SK-N-SH treated with all-trans-retinoic acid at 6 μM for 48 hours (cell line): ENCODE measurements around the gene SLC12A8.

Experiments used
- ATAC-seq: fragments of 200-7000 bp; cut with Tn5 transposase; 3 replicates; pipeline ENCODE4 v1.9.1; 2020; ENCODE audit warnings: mild to moderate bottlenecking, moderate library complexity
- ARNTL ChIP-seq: fragments of 450-650 bp; formaldehyde crosslinking; IDR thresholded peaks from 2 replicates; pipeline ENCODE4 v1.5.0; 2020; ENCODE audit warnings: low read depth, mild to moderate bottlenecking, moderate library complexity, borderline replicate concordance
- BACH2 ChIP-seq: fragments of 250-450 bp; sonication (Bioruptor Pico); IDR thresholded peaks from 2 replicates; pipeline ENCODE4 v1.9.0; 2021; ENCODE audit warnings: mild to moderate bottlenecking, borderline replicate concordance
- CSDC2 ChIP-seq: fragments of 250-450 bp; sonication (Bioruptor Pico); IDR thresholded peaks from 2 replicates; pipeline ENCODE4 v1.5.0; 2020; ENCODE audit warnings: mild to moderate bottlenecking, moderate library complexity
- ESRRG ChIP-seq: fragments of 250-450 bp; sonication (Bioruptor Pico); IDR thresholded peaks from 2 replicates; pipeline ENCODE4 v1.6.1; 2021; ENCODE audit warnings: mild to moderate bottlenecking
- GLIS3 ChIP-seq: fragments of 250-450 bp; sonication (Bioruptor Pico); IDR thresholded peaks from 2 replicates; pipeline ENCODE4 v1.5.0; 2020; ENCODE audit warnings: mild to moderate bottlenecking, moderate library complexity
- OSR1 ChIP-seq: fragments of 250-450 bp; sonication (Bioruptor Pico); IDR thresholded peaks from 2 replicates; pipeline ENCODE4 v1.8.0; 2022; ENCODE audit warnings: moderate library complexity, mild to moderate bottlenecking, inconsistent platforms
- PPARA ChIP-seq: fragments of 250-450 bp; sonication (Bioruptor Pico); IDR thresholded peaks from 2 replicates; pipeline ENCODE4 v1.5.0; 2020; ENCODE audit warnings: mild to moderate bottlenecking, borderline replicate concordance
- SNAI2 ChIP-seq: fragments of 250-450 bp; sonication (Bioruptor Pico); IDR thresholded peaks from 2 replicates; pipeline ENCODE4 v1.5.0; 2020; ENCODE audit warnings: mild to moderate bottlenecking, moderate library complexity
- TCF4 ChIP-seq: fragments of 250-450 bp; sonication (Bioruptor Pico); IDR thresholded peaks from 2 replicates; pipeline ENCODE4 v1.8.0; 2021; ENCODE audit warnings: mild to moderate bottlenecking, moderate library complexity, borderline replicate concordance
- TOX ChIP-seq: fragments of 250-450 bp; sonication (Bioruptor Pico); IDR thresholded peaks from 2 replicates; pipeline ENCODE4 v1.8.0; 2021; ENCODE audit warnings: mild to moderate bottlenecking, moderate library complexity, borderline replicate concordance
- ZC3H10 ChIP-seq: fragments of 250-450 bp; sonication (Bioruptor Pico); IDR thresholded peaks from 2 replicates; pipeline ENCODE4 v1.5.1; 2021; ENCODE audit warnings: mild to moderate bottlenecking, moderate library complexity
- ZFP3 ChIP-seq: fragments of 250-450 bp; sonication (Bioruptor Pico); IDR thresholded peaks from 2 replicates; pipeline ENCODE4 v1.5.0; 2020; ENCODE audit warnings: mild to moderate bottlenecking, moderate library complexity
- ZFP30 ChIP-seq: fragments of 450-650 bp; formaldehyde crosslinking; IDR thresholded peaks from 2 replicates; pipeline ENCODE4 v1.5.0; 2022; ENCODE audit warnings: mild to moderate bottlenecking, moderate library complexity
- ZNF565 ChIP-seq: fragments of 450-650 bp; formaldehyde crosslinking; conservative IDR thresholded peaks from 2 replicates; pipeline ENCODE4 v1.5.0; 2020; ENCODE audit warnings: low read depth, mild to moderate bottlenecking, moderate library complexity
- ZNF8 ChIP-seq: fragments of 450-650 bp; formaldehyde crosslinking; IDR thresholded peaks from 2 replicates; pipeline ENCODE4 v1.5.0; 2020; ENCODE audit warnings: mild to moderate bottlenecking, moderate library complexity
- TF ChIP-seq, protein P1 (sequence below): fragments of 250-450 bp; sonication (Bioruptor Pico); IDR thresholded peaks from 2 replicates; pipeline ENCODE4 v1.5.0; 2020; ENCODE audit warnings: mild to moderate bottlenecking, moderate library complexity
- TF ChIP-seq, protein P2 (sequence below): fragments of 250-450 bp; sonication (Bioruptor Pico); IDR thresholded peaks from 2 replicates; pipeline ENCODE4 v1.5.1; 2021; ENCODE audit warnings: mild to moderate bottlenecking, moderate library complexity
- TF ChIP-seq, protein P3 (sequence below): fragments of 250-450 bp; sonication (Bioruptor Pico); IDR thresholded peaks from 2 replicates; pipeline ENCODE4 v1.5.1; 2020; ENCODE audit warnings: low read depth, mild to moderate bottlenecking, moderate library complexity
- TF ChIP-seq, protein P4 (sequence below): fragments of 250-450 bp; sonication (Bioruptor Pico); IDR thresholded peaks from 2 replicates; pipeline ENCODE4 v1.8.0; 2021; ENCODE audit warnings: low read depth, mild to moderate bottlenecking, moderate library complexity, borderline replicate concordance

SLC12A8 gene

DNA sequence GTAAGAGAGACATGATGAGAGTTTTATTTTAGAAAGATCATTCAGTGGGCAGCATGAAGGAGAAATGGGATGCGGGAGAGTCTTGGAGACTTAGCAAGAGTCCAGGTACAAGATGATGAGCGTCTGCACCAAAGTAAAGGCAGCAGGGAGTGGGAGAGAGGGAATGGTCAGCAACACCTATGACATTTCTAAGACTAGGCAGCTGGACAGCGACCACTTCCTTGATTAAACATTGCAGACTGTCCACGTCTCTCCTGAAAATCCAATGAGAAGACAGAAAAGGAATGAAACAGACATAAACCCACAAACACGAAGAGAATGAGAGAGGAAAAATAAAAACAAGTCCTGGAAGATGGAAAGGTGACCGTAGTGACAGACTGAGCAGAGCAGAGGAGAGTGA lies 110.1 kb downstream of the SLC12A8 start:
- TF ChIP-seq TOX (CRISPR knock-in tag) = no peak
- TF ChIP-seq, all 23 proteins: peak for 0
- no peak for ATAC-seq

DNA sequence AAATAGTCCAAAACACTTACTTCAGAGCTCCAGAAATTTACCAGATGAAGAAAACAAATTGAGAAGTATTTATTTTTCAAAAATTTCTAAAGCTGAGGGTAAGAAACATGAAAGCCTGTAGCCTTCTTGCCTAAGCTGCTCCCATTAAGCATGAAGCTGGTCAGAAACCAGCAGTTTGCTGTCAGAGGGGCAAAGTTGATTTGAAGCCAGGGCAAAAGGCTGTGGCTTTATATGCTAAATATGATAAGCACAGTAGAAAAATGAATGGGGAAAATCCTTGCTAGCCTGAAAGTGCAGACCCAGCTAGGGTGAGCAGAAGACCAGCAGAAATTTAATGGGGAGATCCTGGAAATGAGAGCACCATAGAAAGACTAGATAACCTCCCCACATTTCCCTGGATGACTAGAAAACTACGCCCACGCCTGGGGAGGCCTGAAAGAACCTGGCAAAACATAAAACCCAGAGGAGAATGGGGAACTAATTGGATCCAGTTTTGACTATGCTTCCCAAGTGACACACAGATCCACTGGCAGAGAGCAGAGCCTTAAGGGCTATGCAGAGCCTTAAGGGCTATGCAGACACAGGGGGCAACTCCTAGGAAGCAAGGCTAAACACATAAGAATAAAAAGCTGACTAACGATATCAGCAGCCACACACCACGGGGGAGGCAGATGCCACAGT lies 113.8 kb downstream of the SLC12A8 start:
- TF ChIP-seq GLIS3 (CRISPR knock-in tag) = no peak
- no peak for TF ChIP-seq ESRRG (CRISPR knock-in tag)
- TF ChIP-seq TOX (CRISPR knock-in tag) = no peak
- no peak for TF ChIP-seq OSR1 (CRISPR knock-in tag)
- no peak for TF ChIP-seq ZFP3 (CRISPR knock-in tag)
- no peak for TF ChIP-seq TCF4 (CRISPR knock-in tag)
- TF ChIP-seq ZC3H10 = no peak
- TF ChIP-seq ARNTL (CRISPR knock-in tag) = no peak
- TF ChIP-seq ZNF8 (CRISPR knock-in tag) = no peak
- TF ChIP-seq, protein P1, sequence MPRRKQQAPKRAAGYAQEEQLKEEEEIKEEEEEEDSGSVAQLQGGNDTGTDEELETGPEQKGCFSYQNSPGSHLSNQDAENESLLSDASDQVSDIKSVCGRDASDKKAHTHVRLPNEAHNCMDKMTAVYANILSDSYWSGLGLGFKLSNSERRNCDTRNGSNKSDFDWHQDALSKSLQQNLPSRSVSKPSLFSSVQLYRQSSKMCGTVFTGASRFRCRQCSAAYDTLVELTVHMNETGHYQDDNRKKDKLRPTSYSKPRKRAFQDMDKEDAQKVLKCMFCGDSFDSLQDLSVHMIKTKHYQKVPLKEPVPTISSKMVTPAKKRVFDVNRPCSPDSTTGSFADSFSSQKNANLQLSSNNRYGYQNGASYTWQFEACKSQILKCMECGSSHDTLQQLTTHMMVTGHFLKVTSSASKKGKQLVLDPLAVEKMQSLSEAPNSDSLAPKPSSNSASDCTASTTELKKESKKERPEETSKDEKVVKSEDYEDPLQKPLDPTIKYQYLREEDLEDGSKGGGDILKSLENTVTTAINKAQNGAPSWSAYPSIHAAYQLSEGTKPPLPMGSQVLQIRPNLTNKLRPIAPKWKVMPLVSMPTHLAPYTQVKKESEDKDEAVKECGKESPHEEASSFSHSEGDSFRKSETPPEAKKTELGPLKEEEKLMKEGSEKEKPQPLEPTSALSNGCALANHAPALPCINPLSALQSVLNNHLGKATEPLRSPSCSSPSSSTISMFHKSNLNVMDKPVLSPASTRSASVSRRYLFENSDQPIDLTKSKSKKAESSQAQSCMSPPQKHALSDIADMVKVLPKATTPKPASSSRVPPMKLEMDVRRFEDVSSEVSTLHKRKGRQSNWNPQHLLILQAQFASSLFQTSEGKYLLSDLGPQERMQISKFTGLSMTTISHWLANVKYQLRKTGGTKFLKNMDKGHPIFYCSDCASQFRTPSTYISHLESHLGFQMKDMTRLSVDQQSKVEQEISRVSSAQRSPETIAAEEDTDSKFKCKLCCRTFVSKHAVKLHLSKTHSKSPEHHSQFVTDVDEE = no peak
- no peak for TF ChIP-seq BACH2 (CRISPR knock-in tag)
- TF ChIP-seq, all 23 proteins: peak for 0
- no peak for ATAC-seq

DNA sequence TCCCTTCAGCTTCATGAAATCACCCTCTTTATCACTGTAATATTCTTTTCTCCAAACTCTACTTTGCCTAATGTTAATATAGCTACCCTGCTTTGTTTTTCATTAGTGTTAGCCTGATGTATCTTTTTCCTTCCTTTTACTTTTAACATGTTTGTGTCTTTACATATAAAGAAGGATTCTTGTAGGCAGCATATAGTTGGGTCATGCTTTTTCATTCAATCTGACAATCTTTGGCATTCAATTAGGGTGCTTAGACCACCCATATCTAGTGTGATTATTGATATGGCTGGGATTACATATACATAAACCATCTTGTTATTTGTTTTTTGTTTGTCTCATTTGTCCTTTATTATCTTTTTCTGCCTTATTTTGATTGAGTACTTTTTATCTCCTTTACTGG lies 121.9 kb downstream of the SLC12A8 start:
- no peak for TF ChIP-seq ZNF8 (CRISPR knock-in tag)
- no peak for TF ChIP-seq ZFP3 (CRISPR knock-in tag)
- TF ChIP-seq CSDC2 (CRISPR knock-in tag) = no peak
- TF ChIP-seq, protein P2, sequence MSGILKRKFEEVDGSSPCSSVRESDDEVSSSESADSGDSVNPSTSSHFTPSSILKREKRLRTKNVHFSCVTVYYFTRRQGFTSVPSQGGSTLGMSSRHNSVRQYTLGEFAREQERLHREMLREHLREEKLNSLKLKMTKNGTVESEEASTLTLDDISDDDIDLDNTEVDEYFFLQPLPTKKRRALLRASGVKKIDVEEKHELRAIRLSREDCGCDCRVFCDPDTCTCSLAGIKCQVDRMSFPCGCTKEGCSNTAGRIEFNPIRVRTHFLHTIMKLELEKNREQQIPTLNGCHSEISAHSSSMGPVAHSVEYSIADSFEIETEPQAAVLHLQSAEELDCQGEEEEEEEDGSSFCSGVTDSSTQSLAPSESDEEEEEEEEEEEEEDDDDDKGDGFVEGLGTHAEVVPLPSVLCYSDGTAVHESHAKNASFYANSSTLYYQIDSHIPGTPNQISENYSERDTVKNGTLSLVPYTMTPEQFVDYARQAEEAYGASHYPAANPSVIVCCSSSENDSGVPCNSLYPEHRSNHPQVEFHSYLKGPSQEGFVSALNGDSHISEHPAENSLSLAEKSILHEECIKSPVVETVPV (CRISPR knock-in tag) = no peak
- no peak for TF ChIP-seq ZC3H10
- TF ChIP-seq, protein P1 = no peak
- no peak for TF ChIP-seq PPARA (CRISPR knock-in tag)
- no peak for TF ChIP-seq ZFP30 (CRISPR knock-in tag)
- ATAC-seq = no peak

DNA sequence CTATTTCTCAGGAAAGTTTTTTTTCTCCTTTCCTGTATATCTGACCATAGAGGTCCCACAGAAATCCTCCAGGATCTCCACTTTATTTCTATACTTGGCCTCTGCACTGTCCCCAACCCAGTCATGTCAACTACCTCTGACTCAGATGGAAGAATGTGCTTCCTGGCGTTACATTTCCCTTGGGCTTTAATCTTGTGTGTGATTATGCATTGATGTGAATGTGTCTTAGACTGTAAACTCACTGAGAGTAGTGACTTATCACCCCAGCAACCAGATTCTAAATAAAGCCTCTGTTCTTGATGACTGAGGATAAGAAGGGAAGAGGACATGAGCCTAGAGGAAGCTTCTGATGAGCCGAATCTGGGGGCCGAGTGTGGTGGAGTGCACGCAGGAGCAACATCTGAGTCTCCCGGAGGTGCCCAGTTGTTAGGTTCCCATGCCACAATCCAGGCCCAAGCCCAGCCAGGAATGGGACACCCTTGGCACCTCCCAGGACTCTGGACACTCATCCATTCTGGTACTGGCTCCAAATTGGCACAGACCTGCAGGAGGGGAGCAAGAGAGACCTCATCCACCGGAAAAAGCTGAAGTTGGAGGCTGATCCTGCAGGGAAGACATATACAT lies 124.7 kb downstream of the SLC12A8 start:
- no peak for ATAC-seq
- no peak for TF ChIP-seq SNAI2 (CRISPR knock-in tag)
- TF ChIP-seq ZFP3 (CRISPR knock-in tag) = no peak
- no peak for TF ChIP-seq BACH2 (CRISPR knock-in tag)
- TF ChIP-seq ARNTL (CRISPR knock-in tag) = no peak
- no peak for TF ChIP-seq ZNF565 (CRISPR knock-in tag)
- TF ChIP-seq, protein P1 = no peak
- TF ChIP-seq OSR1 (CRISPR knock-in tag) = no peak
- TF ChIP-seq, protein P3, sequence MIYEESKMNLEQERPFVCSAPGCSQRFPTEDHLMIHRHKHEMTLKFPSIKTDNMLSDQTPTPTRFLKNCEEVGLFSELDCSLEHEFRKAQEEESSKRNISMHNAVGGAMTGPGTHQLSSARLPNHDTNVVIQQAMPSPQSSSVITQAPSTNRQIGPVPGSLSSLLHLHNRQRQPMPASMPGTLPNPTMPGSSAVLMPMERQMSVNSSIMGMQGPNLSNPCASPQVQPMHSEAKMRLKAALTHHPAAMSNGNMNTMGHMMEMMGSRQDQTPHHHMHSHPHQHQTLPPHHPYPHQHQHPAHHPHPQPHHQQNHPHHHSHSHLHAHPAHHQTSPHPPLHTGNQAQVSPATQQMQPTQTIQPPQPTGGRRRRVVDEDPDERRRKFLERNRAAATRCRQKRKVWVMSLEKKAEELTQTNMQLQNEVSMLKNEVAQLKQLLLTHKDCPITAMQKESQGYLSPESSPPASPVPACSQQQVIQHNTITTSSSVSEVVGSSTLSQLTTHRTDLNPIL (CRISPR knock-in tag) = no peak
- no peak for TF ChIP-seq CSDC2 (CRISPR knock-in tag)
- TF ChIP-seq, protein P4, sequence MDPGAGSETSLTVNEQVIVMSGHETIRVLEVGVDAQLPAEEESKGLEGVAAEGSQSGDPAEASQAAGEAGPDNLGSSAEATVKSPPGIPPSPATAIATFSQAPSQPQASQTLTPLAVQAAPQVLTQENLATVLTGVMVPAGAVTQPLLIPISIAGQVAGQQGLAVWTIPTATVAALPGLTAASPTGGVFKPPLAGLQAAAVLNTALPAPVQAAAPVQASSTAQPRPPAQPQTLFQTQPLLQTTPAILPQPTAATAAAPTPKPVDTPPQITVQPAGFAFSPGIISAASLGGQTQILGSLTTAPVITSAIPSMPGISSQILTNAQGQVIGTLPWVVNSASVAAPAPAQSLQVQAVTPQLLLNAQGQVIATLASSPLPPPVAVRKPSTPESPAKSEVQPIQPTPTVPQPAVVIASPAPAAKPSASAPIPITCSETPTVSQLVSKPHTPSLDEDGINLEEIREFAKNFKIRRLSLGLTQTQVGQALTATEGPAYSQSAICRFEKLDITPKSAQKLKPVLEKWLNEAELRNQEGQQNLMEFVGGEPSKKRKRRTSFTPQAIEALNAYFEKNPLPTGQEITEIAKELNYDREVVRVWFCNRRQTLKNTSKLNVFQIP = no peak
- TF ChIP-seq, protein P2 (CRISPR knock-in tag) = no peak
